GM19099 (cell line): Measurements from ENCODE around the gene ARG1.

Source experiments
- POLR2A ChIP-seq: IDR thresholded peaks from 3 replicates; pipeline ENCODE4 v1.6.1; 2011; ENCODE audit warnings: low read depth; ENCODE audit not compliant: insufficient read length; ENCODE audit errors: extremely low read depth

ARG1 gene

GRCh38 chr6:131628726-131629125 is 55.7 kb downstream of the ARG1 start:
- no peak for TF ChIP-seq POLR2A

GRCh38 chr6:131629651-131630050 is 56.6 kb downstream of the ARG1 start:
- no peak for TF ChIP-seq POLR2A

- TF ChIP-seq POLR2A = no peak
Observed at GRCh38 chr6:131631625-131632289, 58.7 kb downstream of the ARG1 start.
